ENCODE measurements around the gene MRPL30.

DNA sequence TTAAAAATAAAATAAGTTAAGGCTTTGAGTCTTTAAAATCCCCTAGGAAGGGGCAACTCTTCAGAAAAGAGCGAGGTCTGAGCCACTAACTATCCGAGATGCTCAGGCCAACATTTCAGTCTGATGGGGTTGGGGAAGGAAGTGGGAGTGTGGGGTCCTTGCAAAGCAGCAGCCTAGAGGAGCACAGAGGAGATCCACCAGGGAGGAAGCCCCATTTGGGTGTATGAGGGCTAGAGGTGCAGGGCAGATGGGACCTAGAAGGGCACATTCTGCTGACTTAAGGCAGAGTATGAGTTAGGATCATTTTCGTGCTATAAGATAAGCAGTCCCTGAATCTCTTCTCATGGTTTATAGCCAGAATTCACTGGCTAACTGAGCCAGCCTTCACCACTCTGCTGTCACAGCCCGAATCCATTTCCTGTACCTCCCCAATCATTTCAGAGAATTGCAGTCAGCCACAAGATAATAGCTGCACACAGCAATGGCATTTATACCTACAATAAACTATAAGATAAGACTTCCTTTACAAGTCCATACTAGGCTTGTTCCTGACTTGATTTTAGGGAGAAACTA lies 37.0 kb downstream of the MRPL30 start:
- TF ChIP-seq POLR2A (IDR thresholded peaks at IDR 0.05; ENCODE audit: low read depth, low read length), result no peak
- TF ChIP-seq POLR2AphosphoS5 (IDR thresholded peaks at IDR 0.05; ENCODE audit: low read depth, low read length), result no peak
- TF ChIP-seq TAF1 (IDR thresholded peaks at IDR 0.05; ENCODE audit: borderline replicate concordance, low read depth, low read length), result no peak
